IMR-90 (cell line): Measurements from ENCODE around the gene LY6G6D. TPM values are rescaled to one million over a fixed set of nuclear protein-coding genes. Genes with fewer than 3 reads are reported as not detected.
A peak's percentile ranks its signal among the peaks of the same experiment; 100 is the strongest.

Experiments used
- ATAC-seq: fragments of 200-7000 bp; cut with Tn5 transposase; 2 replicates; pipeline ENCODE4 v1.9.1; 2020; ENCODE audit warnings: low read depth, mild to moderate bottlenecking, moderate library complexity
- BruUV-seq: library from RNA; stranded (reverse); fragments of 400-500 nt; replicated peaks from 2 replicates; lab custom pipeline; 2021; lab: Mats Ljungman, UMichigan
- CTCF ChIA-PET: fragments of 300-600 bp; formaldehyde crosslinking; extraction: SDS; loops from one replicate; lab custom pipeline; 2021; ENCODE audit warnings: antibody characterized with exemption; lab: Yijun Ruan, JAX
- POLR2A ChIA-PET: fragments of 300-600 bp; sonication (Branson Sonifier 250); formaldehyde crosslinking; loops from one replicate; lab custom pipeline; 2022; ENCODE audit warnings: antibody characterized with exemption; ENCODE audit not compliant: unreplicated experiment; lab: Charles Lee
- DNase-seq: peaks from one replicate; pipeline ENCODE4 v3.0.0; 2013
- H2AFZ ChIP-seq: replicated peaks from 2 replicates; pipeline ENCODE3; 2013; ENCODE audit warnings: low read length, mild to moderate bottlenecking; ENCODE audit not compliant: poor library complexity
- H2AK5ac ChIP-seq: 2 replicates; pipeline ENCODE4 v1.6.1; 2013; ENCODE audit warnings: low read depth, low read length, inconsistent platforms
- H2AK9ac ChIP-seq: replicated peaks from 2 replicates; pipeline ENCODE3; 2013; ENCODE audit warnings: mild to moderate bottlenecking, low read depth, low read length, moderate library complexity; ENCODE audit not compliant: poor library complexity
- H2BK120ac ChIP-seq: 2 replicates; pipeline ENCODE4 v1.6.1; 2013; ENCODE audit warnings: low read depth, low read length, inconsistent platforms
- H2BK15ac ChIP-seq: 3 replicates; pipeline ENCODE4 v1.6.1; 2013; ENCODE audit warnings: low read depth, low read length, inconsistent platforms
- H2BK20ac ChIP-seq: 2 replicates; pipeline ENCODE4 v1.6.1; 2013; ENCODE audit warnings: low read depth, mild to moderate bottlenecking, inconsistent platforms, low read length, moderate library complexity
- H2BK5ac ChIP-seq: 2 replicates; pipeline ENCODE4 v1.6.1; 2013; ENCODE audit warnings: mild to moderate bottlenecking, low read depth, low read length, inconsistent platforms; ENCODE audit not compliant: poor library complexity, severe bottlenecking
- H3K14ac ChIP-seq: replicated peaks from 2 replicates; pipeline ENCODE4 v1.6.1; 2013; ENCODE audit warnings: low read depth, low read length, inconsistent platforms
- H3K18ac ChIP-seq: 2 replicates; pipeline ENCODE4 v1.6.1; 2013; ENCODE audit warnings: low read depth, low read length, control low read depth
- H3K23ac ChIP-seq: 2 replicates; pipeline ENCODE4 v1.6.1; 2013; ENCODE audit warnings: low read depth, low read length, inconsistent platforms
- H3K27ac ChIP-seq: 2 replicates; pipeline ENCODE4 v1.5.1; 2013; ENCODE audit warnings: mild to moderate bottlenecking, control low read depth, low read length; ENCODE audit not compliant: insufficient read depth
- H3K27me3 ChIP-seq: 2 replicates; pipeline ENCODE4 v1.6.1; 2013; ENCODE audit warnings: low read length; ENCODE audit not compliant: control insufficient read depth, insufficient read depth
- H3K36me3 ChIP-seq: 2 replicates; pipeline ENCODE4 v1.6.1; 2013; ENCODE audit warnings: low read length, mixed read lengths; ENCODE audit not compliant: control insufficient read depth, insufficient read depth
- H3K4ac ChIP-seq: 2 replicates; pipeline ENCODE4 v1.6.1; 2013; ENCODE audit warnings: low read depth, low read length, inconsistent platforms
- H3K4me1 ChIP-seq: 2 replicates; pipeline ENCODE4 v1.6.1; 2013; ENCODE audit warnings: low read length, mixed read lengths; ENCODE audit not compliant: control insufficient read depth, insufficient read depth
- H3K4me2 ChIP-seq: 2 replicates; pipeline ENCODE4 v1.6.1; 2013; ENCODE audit warnings: low read depth, mild to moderate bottlenecking, control low read depth, low read length, moderate library complexity
- H3K4me3 ChIP-seq: 2 replicates; pipeline ENCODE4 v1.5.1; 2013; ENCODE audit warnings: low read depth, mild to moderate bottlenecking, control low read depth, low read length, moderate library complexity; ENCODE audit not compliant: insufficient read depth
- H3K56ac ChIP-seq: 2 replicates; pipeline ENCODE4 v1.6.1; 2013; ENCODE audit warnings: low read length, inconsistent platforms; ENCODE audit not compliant: insufficient read depth; ENCODE audit errors: extremely low read depth
- H3K79me1 ChIP-seq, 2 experiments: 2 replicates each; pipeline ENCODE4 v1.6.1; 2013; ENCODE audit warnings: low read length in 2 of 2, inconsistent platforms in 1 of 2, low read depth in 1 of 2
- H3K9ac ChIP-seq: 2 replicates; pipeline ENCODE4 v1.6.1; 2013; ENCODE audit warnings: low read depth, low read length, control low read depth
- H3K9me1 ChIP-seq: 2 replicates; pipeline ENCODE4 v1.6.1; 2013; ENCODE audit warnings: low read length, inconsistent platforms; ENCODE audit not compliant: insufficient read depth
- H3K9me3 ChIP-seq: 2 replicates; pipeline ENCODE4 v1.6.1; 2013; ENCODE audit warnings: low read length; ENCODE audit not compliant: control insufficient read depth, insufficient read depth
- H4K20me1 ChIP-seq: 2 replicates; pipeline ENCODE4 v1.6.1; 2013; ENCODE audit warnings: low read length, inconsistent platforms; ENCODE audit not compliant: insufficient read depth
- H4K5ac ChIP-seq: 2 replicates; pipeline ENCODE4 v1.6.1; 2013; ENCODE audit warnings: mild to moderate bottlenecking, low read depth, low read length, control low read depth
- H4K8ac ChIP-seq, 2 experiments: 2 replicates each; pipeline ENCODE4 v1.6.1; 2013; ENCODE audit warnings: low read depth in 2 of 2, low read length in 2 of 2, control low read depth in 1 of 2, inconsistent platforms in 1 of 2
- H4K91ac ChIP-seq: 2 replicates; pipeline ENCODE4 v1.6.1; 2013; ENCODE audit warnings: low read depth, low read length, inconsistent platforms; ENCODE audit not compliant: insufficient read depth
- CTCF ChIP-seq: conservative IDR thresholded peaks from 2 replicates; pipeline ENCODE4 v1.5.1; 2012; ENCODE audit warnings: mild to moderate bottlenecking, low read depth, low read length, improper control_type of control experiment
- ELK1 ChIP-seq: fragments of 150-350 bp; IDR thresholded peaks from 2 replicates; pipeline ENCODE4 v1.6.1; 2016; ENCODE audit warnings: low read depth, mild to moderate bottlenecking, low read length, moderate library complexity, borderline replicate concordance
- MXI1 ChIP-seq: IDR thresholded peaks from 2 replicates; pipeline ENCODE4 v1.6.1; 2012; ENCODE audit warnings: low read depth, mild to moderate bottlenecking, low read length, moderate library complexity, borderline replicate concordance
- WGBS, 2 experiments: methylation state at CpG; one replicate each; pipeline versions ENCODE4 v1.1.5 to v1.1.7; 2013; ENCODE audit warnings: missing lambda C conversion rate in 2 of 2; ENCODE audit not compliant: insufficient read length in 1 of 2; ENCODE audit errors: extremely low coverage in 2 of 2; 5-methylcytosine and 5-hydroxymethylcytosine counted together
- dilution Hi-C: fragments of 300-500 bp; cut with HindIII; formaldehyde crosslinking; loops from one replicate; pipeline ENCODE4 v1.14.3; 2018; ENCODE audit warnings: low sequenced_read_pairs; ENCODE audit not compliant: unreplicated experiment
- in situ Hi-C: fragments of 300-500 bp; cut with MboI; formaldehyde crosslinking; loops from 3 replicates; pipeline ENCODE4 v1.14.3; 2019; ENCODE audit warnings: low sequenced_read_pairs, inconsistent platforms, mixed read lengths
- intact Hi-C: fragments of 100-400 bp; cut with micrococcal nuclease; formaldehyde crosslinking; loops from 2 replicates; pipeline ENCODE4 v1.10.0; 2022
- polyA plus RNA-seq, 3 experiments: library from polyadenylated mRNA; depleted of rRNA; stranded (reverse); fragments of >200 nt; gene quantifications; 2 replicates each; pipeline ENCODE4 v1.2.3, GENCODE V29; 2012; ENCODE audit warnings: low replicate concordance in 1 of 3
- total RNA-seq: library from RNA; depleted of rRNA; stranded (reverse); fragments of >200 nt; gene quantifications from 2 replicates; pipeline ENCODE4 v1.2.3, GENCODE V29; 2012

The LY6G6D gene
- total and polyA plus RNA-seq, 2 of the 4 experiments (the other 2 are of a cell fraction): not detected

- no TSS peak for BruUV-seq
- 100% methylated on average over 1 of the region's 12 CpGs; no CpG with 5 or more reads in 1 of the 2 experiments for WGBS, 2 experiments
Measured at GRCh38 chr6:31691564-31692108, 23.5 kb upstream of the LY6G6D start.

More at GRCh38 chr6:31691564-31692108, 23.5 kb upstream of the LY6G6D start:
- in situ Hi-C loops (no loop called here), intact Hi-C loops (no loop called here), dilution Hi-C loops (no loop called here)
- H3K9me3 ChIP-seq: no peaks in the 10 kb centered on the region
- peak overlapping the region; percentile 37 for H2AK9ac ChIP-seq
- no peak overlapping the region for H3K27ac ChIP-seq
- H2BK20ac ChIP-seq: no peak overlapping the region
- no peak overlapping the region for H2BK15ac ChIP-seq
- no peaks in the 10 kb centered on the region for H4K20me1 ChIP-seq
- no peaks in the 10 kb centered on the region for H3K9me1 ChIP-seq
- H3K4ac ChIP-seq: no peak overlapping the region
- H3K23ac ChIP-seq: no peak overlapping the region
- H3K14ac ChIP-seq: no peak overlapping the region
- POLR2A ChIA-PET: no interaction called here
- TF ChIP-seq ELK1: no peak
- no peak for TF ChIP-seq CTCF
- TF ChIP-seq MXI1: no peak
- H3K4me1 ChIP-seq: no peaks in the 10 kb centered on the region
- peaks cover 75% of the 10 kb centered on the region for H3K36me3 ChIP-seq
- H4K91ac ChIP-seq: no peak overlapping the region
- H3K4me2 ChIP-seq: no peak overlapping the region
- CTCF ChIA-PET: no interaction called here
- ATAC-seq (no peak), DNase-seq (no peak)
- H4K5ac ChIP-seq: no peak overlapping the region
- no peak overlapping the region for H2BK120ac ChIP-seq
- no peak overlapping the region for H3K4me3 ChIP-seq
- no peak overlapping the region for H4K8ac ChIP-seq
- H3K56ac ChIP-seq: no peak overlapping the region
- H3K9ac ChIP-seq: no peak overlapping the region
- H3K18ac ChIP-seq: no peak overlapping the region
- no peaks in the 10 kb centered on the region for H3K27me3 ChIP-seq
- no peak overlapping the region for H2AK5ac ChIP-seq
- no peak overlapping the region for H2BK5ac ChIP-seq
- no peak overlapping the region for H2AFZ ChIP-seq
- peaks cover 4 to 8% of the 10 kb centered on the region in 2 experiments; a peak in 2 of 4 replicates for H3K79me1 ChIP-seq
